SK-N-SH treated with all-trans-retinoic acid at 6 μM for 48 hours (cell line): ENCODE data around the gene SULT1A2.
"Not testable (repeated sequence)": the region's sequence is repeated elsewhere in the genome, so short reads cannot be mapped to it uniquely, and the experiment has no call there.

Source experiments
- ATAC-seq: fragments of 200-7000 bp; cut with Tn5 transposase; 3 replicates; pipeline ENCODE4 v1.9.1; 2020; ENCODE audit warnings: mild to moderate bottlenecking, moderate library complexity
- ARNTL ChIP-seq: fragments of 450-650 bp; formaldehyde crosslinking; IDR thresholded peaks from 2 replicates; pipeline ENCODE4 v1.5.0; 2020; ENCODE audit warnings: low read depth, mild to moderate bottlenecking, moderate library complexity, borderline replicate concordance
- BACH2 ChIP-seq: fragments of 250-450 bp; sonication (Bioruptor Pico); IDR thresholded peaks from 2 replicates; pipeline ENCODE4 v1.9.0; 2021; ENCODE audit warnings: mild to moderate bottlenecking, borderline replicate concordance
- CREB5 ChIP-seq: fragments of 250-450 bp; sonication (Bioruptor Pico); IDR thresholded peaks from 2 replicates; pipeline ENCODE4 v1.5.1; 2020; ENCODE audit warnings: low read depth, mild to moderate bottlenecking, moderate library complexity
- ESRRG ChIP-seq: fragments of 250-450 bp; sonication (Bioruptor Pico); IDR thresholded peaks from 2 replicates; pipeline ENCODE4 v1.6.1; 2021; ENCODE audit warnings: mild to moderate bottlenecking
- GLIS3 ChIP-seq: fragments of 250-450 bp; sonication (Bioruptor Pico); IDR thresholded peaks from 2 replicates; pipeline ENCODE4 v1.5.0; 2020; ENCODE audit warnings: mild to moderate bottlenecking, moderate library complexity
- PATZ1 ChIP-seq: fragments of 250-450 bp; sonication (Bioruptor Pico); IDR thresholded peaks from 2 replicates; pipeline ENCODE4 v1.8.0; 2020; ENCODE audit warnings: mild to moderate bottlenecking, moderate library complexity, borderline replicate concordance
- POU6F1 ChIP-seq: fragments of 250-450 bp; sonication (Bioruptor Pico); IDR thresholded peaks from 2 replicates; pipeline ENCODE4 v1.8.0; 2021; ENCODE audit warnings: low read depth, mild to moderate bottlenecking, moderate library complexity, borderline replicate concordance
- PPARA ChIP-seq: fragments of 250-450 bp; sonication (Bioruptor Pico); IDR thresholded peaks from 2 replicates; pipeline ENCODE4 v1.5.0; 2020; ENCODE audit warnings: mild to moderate bottlenecking, borderline replicate concordance
- RARB ChIP-seq: fragments of 250-450 bp; sonication (Bioruptor Pico); IDR thresholded peaks from 2 replicates; pipeline ENCODE4 v1.8.0; 2021; ENCODE audit warnings: mild to moderate bottlenecking, moderate library complexity
- TOX ChIP-seq: fragments of 250-450 bp; sonication (Bioruptor Pico); IDR thresholded peaks from 2 replicates; pipeline ENCODE4 v1.8.0; 2021; ENCODE audit warnings: mild to moderate bottlenecking, moderate library complexity, borderline replicate concordance
- TSHZ2 ChIP-seq: fragments of 250-450 bp; sonication (Bioruptor Pico); IDR thresholded peaks from 2 replicates; pipeline ENCODE4 v1.5.0; 2020; ENCODE audit warnings: mild to moderate bottlenecking, moderate library complexity
- ZC3H10 ChIP-seq: fragments of 250-450 bp; sonication (Bioruptor Pico); IDR thresholded peaks from 2 replicates; pipeline ENCODE4 v1.5.1; 2021; ENCODE audit warnings: mild to moderate bottlenecking, moderate library complexity
- ZFP30 ChIP-seq: fragments of 450-650 bp; formaldehyde crosslinking; IDR thresholded peaks from 2 replicates; pipeline ENCODE4 v1.5.0; 2022; ENCODE audit warnings: mild to moderate bottlenecking, moderate library complexity
- ZNF8 ChIP-seq: fragments of 450-650 bp; formaldehyde crosslinking; IDR thresholded peaks from 2 replicates; pipeline ENCODE4 v1.5.0; 2020; ENCODE audit warnings: mild to moderate bottlenecking, moderate library complexity

SULT1A2 gene

GRCh38 chr16:28623172-28623711 is 26.4 kb upstream of the SULT1A2 start (continued):
- no peak for TF ChIP-seq PATZ1 (CRISPR knock-in tag)

GRCh38 chr16:28622532-28623171 is 25.8 kb upstream of the SULT1A2 start:
- not testable (repeated sequence) for ATAC-seq

- TF ChIP-seq RARB = no peak
- TF ChIP-seq TOX (CRISPR knock-in tag) = no peak
- TF ChIP-seq PPARA (CRISPR knock-in tag) = no peak
- no peak for TF ChIP-seq GLIS3 (CRISPR knock-in tag)
- TF ChIP-seq PATZ1 (CRISPR knock-in tag) = no peak
- ATAC-seq = no peak
Measured at GRCh38 chr16:28621481-28622155, 24.8 kb upstream of the SULT1A2 start.

- not testable (repeated sequence) for ATAC-seq
Measured at GRCh38 chr16:28620316-28620715, 23.5 kb upstream of the SULT1A2 start.

GRCh38 chr16:28617874-28618273 is 21.0 kb upstream of the SULT1A2 start:
- no peak for ATAC-seq
- TF ChIP-seq ZFP30 (no peak), CREB5 (CRISPR knock-in tag) (no peak), RARB (no peak), ESRRG (CRISPR knock-in tag) (no peak), POU6F1 (CRISPR knock-in tag) (no peak), BACH2 (no peak), ARNTL (CRISPR knock-in tag) (no peak), ZC3H10 (CRISPR knock-in tag) (no peak), TSHZ2 (CRISPR knock-in tag) (no peak), PATZ1 (CRISPR knock-in tag) (no peak), ZNF8 (CRISPR knock-in tag) (no peak)
